Measurements from ENCODE around the gene PPFIA2. TPM values are rescaled to one million over a fixed set of nuclear protein-coding genes. Genes with fewer than 3 reads are reported as not detected.

The PPFIA2 gene
- total and polyA plus RNA-seq, 10 of the 15 experiments (the other 5 are each of a cell fraction or from before 2014, with no cell fraction given): 0.06 to 0.39 (median 0.18) TPM; not detected in 6

GRCh38 chr12:81585787-81586186, 173.4 kb downstream of the PPFIA2 start:
- 0% methylated on average over 1 of the region's 1 CpG for WGBS (ENCODE audit: insufficient coverage, insufficient replicate concordance, low lambda C conversion rate, missing lambda C conversion rate)
- no peaks in the 10 kb centered on the region for H3K79me2 ChIP-seq (ENCODE audit: control insufficient read depth, insufficient read depth, low read length)
- H4K20me1 ChIP-seq (ENCODE audit: control insufficient read depth, insufficient read depth): no peaks in the 10 kb centered on the region
- intact Hi-C loops (cut with micrococcal nuclease; ENCODE audit: unreplicated experiment): no loop called here
- H2AFZ ChIP-seq (ENCODE audit: control insufficient read depth, low read depth, low read length): no peak overlapping the region
- ChIA-PET RAD21 (ENCODE audit: unreplicated experiment) (no interaction called here), POLR2A (no interaction called here), CTCF (no interaction called here), SMC1A (ENCODE audit: uncharacterized antibody, unreplicated experiment) (interaction anchor here (1.0 kb wide), 1 partner anchor 25 kb away, joined by 3 read pairs; no protein-coding TSS in a partner anchor)
- ATAC-seq: no peak
- DNase-seq (ENCODE audit: low read depth, low spot score): no peak
- in situ Hi-C loops (cut with MboI): no loop called here
- no peak overlapping the region for H3K9ac ChIP-seq (ENCODE audit: control insufficient read depth, insufficient read depth, low read length)
- H3K9me3 ChIP-seq (replicated peaks; ENCODE audit: control insufficient read depth, insufficient read depth, low read length): no peaks in the 10 kb centered on the region
- no peak for TF ChIP-seq BACH1 (IDR thresholded peaks at IDR 0.05; ENCODE audit: borderline replicate concordance)
- TF ChIP-seq JUNB (IDR thresholded peaks at IDR 0.05): no peak
- TF ChIP-seq MYC (IDR thresholded peaks at IDR 0.05; ENCODE audit: insufficient read depth, insufficient read length, insufficient replicate concordance, low read length, severe bottlenecking): no peak
- TF ChIP-seq SKIL (IDR thresholded peaks at IDR 0.05; ENCODE audit: low read depth, poor library complexity, severe bottlenecking): no peak
- no peak for TF ChIP-seq TAF1 (IDR thresholded peaks at IDR 0.05; ENCODE audit: borderline replicate concordance, low read depth, low read length)
- no peak for TF ChIP-seq TBL1XR1 (IDR thresholded peaks at IDR 0.05; ENCODE audit: low read depth, low read length)
- no peak for TF ChIP-seq RAD21 (IDR thresholded peaks at IDR 0.05; ENCODE audit: insufficient read depth, low read depth, low read length)
- TF ChIP-seq PAX8 (IDR thresholded peaks at IDR 0.05): no peak
- H3K4me2 ChIP-seq (ENCODE audit: control insufficient read depth, insufficient read depth): no peak overlapping the region
- H3K27ac ChIP-seq (ENCODE audit: control insufficient read depth, insufficient read depth): no peak overlapping the region
- BruUV-seq (replicated peaks): no TSS peak
- H3K27me3 ChIP-seq (replicated peaks in 1 of 2; ENCODE audit: control insufficient read depth in 2 of 2, insufficient read depth in 2 of 2, low read length in 1 of 2): no peaks in the 10 kb centered on the region
- FAIRE-seq: no peak
- H3K4me3 ChIP-seq: no peak overlapping the region
- no peaks in the 10 kb centered on the region for H3K4me1 ChIP-seq (ENCODE audit: control insufficient read depth, insufficient read depth, low read length)
- no peaks in the 10 kb centered on the region for H3K36me3 ChIP-seq (ENCODE audit: control insufficient read depth in 2 of 2, insufficient read depth in 2 of 2, low read length in 1 of 2)

Data from GM12878 (cell line).